Keratinocyte (primary cell): ENCODE results near the gene CMPK2.

Source experiments
- EZH2 ChIP-seq: IDR thresholded peaks from one replicate; pipeline ENCODE4 v1.6.1; 2012; ENCODE audit warnings: inconsistent platforms, mild to moderate bottlenecking, low read length, moderate library complexity
- TF ChIP-seq, protein P1 (sequence below), 3 experiments: IDR thresholded peaks in 1 of 3; conservative IDR thresholded peaks in 1 of 3; optimal IDR thresholded peaks in 1 of 3; 2 replicates in 2 of 3; 3 replicates in 1 of 3; pipeline versions ENCODE3 to v1.5.1; 2011; ENCODE audit warnings: low read length in 3 of 3, mild to moderate bottlenecking in 3 of 3, moderate library complexity in 2 of 3, control low read depth in 1 of 3, inconsistent platforms in 1 of 3; ENCODE audit not compliant: insufficient read depth in 2 of 3; ENCODE audit errors: extremely low read depth in 1 of 3

GRCh38 chr2:6908291-6908690, 42.6 kb upstream of the CMPK2 start:
- TF ChIP-seq EZH2 = no peak
- TF ChIP-seq, protein P1, sequence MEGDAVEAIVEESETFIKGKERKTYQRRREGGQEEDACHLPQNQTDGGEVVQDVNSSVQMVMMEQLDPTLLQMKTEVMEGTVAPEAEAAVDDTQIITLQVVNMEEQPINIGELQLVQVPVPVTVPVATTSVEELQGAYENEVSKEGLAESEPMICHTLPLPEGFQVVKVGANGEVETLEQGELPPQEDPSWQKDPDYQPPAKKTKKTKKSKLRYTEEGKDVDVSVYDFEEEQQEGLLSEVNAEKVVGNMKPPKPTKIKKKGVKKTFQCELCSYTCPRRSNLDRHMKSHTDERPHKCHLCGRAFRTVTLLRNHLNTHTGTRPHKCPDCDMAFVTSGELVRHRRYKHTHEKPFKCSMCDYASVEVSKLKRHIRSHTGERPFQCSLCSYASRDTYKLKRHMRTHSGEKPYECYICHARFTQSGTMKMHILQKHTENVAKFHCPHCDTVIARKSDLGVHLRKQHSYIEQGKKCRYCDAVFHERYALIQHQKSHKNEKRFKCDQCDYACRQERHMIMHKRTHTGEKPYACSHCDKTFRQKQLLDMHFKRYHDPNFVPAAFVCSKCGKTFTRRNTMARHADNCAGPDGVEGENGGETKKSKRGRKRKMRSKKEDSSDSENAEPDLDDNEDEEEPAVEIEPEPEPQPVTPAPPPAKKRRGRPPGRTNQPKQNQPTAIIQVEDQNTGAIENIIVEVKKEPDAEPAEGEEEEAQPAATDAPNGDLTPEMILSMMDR (optimal IDR thresholded peaks at IDR 0.05 in 1 of 3, IDR thresholded peaks at IDR 0.05 in 1 of 3, conservative IDR thresholded peaks at IDR 0.05 in 1 of 3; ENCODE audit: extremely low read depth in 1 of 3, insufficient read depth in 2 of 3, low read length in 3 of 3) = no peak
